ENCODE data around the gene IGFBP1.

The IGFBP1 gene

GRCh38 chr7:45939574-45939973 is 51.3 kb downstream of the IGFBP1 start:
- no peak for DNase-seq

- DNase-seq, result peak; percentile 37
These were observed 52.0 kb downstream of the IGFBP1 start for GRCh38 chr7:45940237-45940781.

GRCh38 chr7:45940939-45941338 is 52.7 kb downstream of the IGFBP1 start:
- no peak for DNase-seq

All from MV-4-11 (cell line).